ENCODE results near the gene ANKRD49. TPM values are rescaled to one million over a fixed set of nuclear protein-coding genes. Genes with fewer than 3 reads are reported as not detected.

The ANKRD49 gene
- total and polyA plus RNA-seq, 4 donors = 10.4 to 22.6 (median 15.5) TPM

GRCh38 chr11:94532211-94532610, 38.4 kb downstream of the ANKRD49 start:
- ATAC-seq (ENCODE audit: insufficient read depth, low FRiP score) (no peak), DNase-seq (no peak)
- H3K36me3 ChIP-seq (ENCODE audit: control insufficient read depth in 4 of 4, insufficient read depth in 4 of 4, low read length in 4 of 4) = no peaks in the 10 kb centered on the region
- H3K4me1 ChIP-seq (ENCODE audit: control insufficient read depth in 5 of 5, insufficient read depth in 5 of 5, low read length in 5 of 5) = peaks cover 0 to 3% (median 0%) of the 10 kb centered on the region in 5 donors
- no peaks in the 10 kb centered on the region for H3K9me3 ChIP-seq (ENCODE audit: control insufficient read depth in 4 of 4, insufficient read depth in 3 of 4, low read length in 3 of 4)
- H3K27me3 ChIP-seq (ENCODE audit: control insufficient read depth in 3 of 3, insufficient read depth in 3 of 3, low read length in 2 of 3) = no peaks in the 10 kb centered on the region
- no peak overlapping the region for H3K27ac ChIP-seq (ENCODE audit: low read depth in 1 of 2, low read length in 1 of 2)
- H3K4me3 ChIP-seq = no peak overlapping the region
- H3K9ac ChIP-seq (ENCODE audit: insufficient read depth in 1 of 2, low read length in 2 of 2) = no peak overlapping the region
- no peak for TF ChIP-seq CTCF (IDR thresholded peaks at IDR 0.05; ENCODE audit: control extremely low read depth, extremely low read depth)
- 92 to 95% methylated on average over 3 of the region's 3 CpGs for WGBS, 2 donors

DNA sequence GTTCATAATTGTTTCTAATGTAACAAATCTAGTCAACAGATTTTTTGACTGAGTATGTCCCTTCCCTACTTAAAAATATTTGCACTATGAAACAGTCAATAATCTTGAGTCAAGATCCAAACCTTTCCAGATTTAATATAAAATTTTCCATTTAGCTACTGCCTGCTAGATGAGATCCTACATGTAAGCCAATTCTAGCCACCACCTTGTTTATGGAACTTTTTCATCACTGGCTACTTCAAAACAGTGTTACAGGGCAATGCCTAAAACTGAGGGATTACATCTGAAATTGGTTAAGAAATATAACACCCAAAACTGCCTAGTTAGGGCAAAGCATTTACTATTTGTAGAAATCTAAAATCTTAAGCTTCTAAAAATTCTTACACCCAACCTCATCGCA, 39.4 kb downstream of the ANKRD49 start:
- DNase-seq (no peak), ATAC-seq (ENCODE audit: insufficient read depth, low FRiP score) (no peak)
- Histone ChIP-seq H3K36me3 (ENCODE audit: control insufficient read depth in 4 of 4, insufficient read depth in 4 of 4, low read length in 4 of 4) (no peaks in the 10 kb centered on the region), H3K4me1 (ENCODE audit: control insufficient read depth in 5 of 5, insufficient read depth in 5 of 5, low read length in 5 of 5) (peaks cover 0 to 5% (median 3%) of the 10 kb centered on the region in 5 donors), H3K9me3 (ENCODE audit: control insufficient read depth in 4 of 4, insufficient read depth in 3 of 4, low read length in 3 of 4) (no peaks in the 10 kb centered on the region), H3K4me3 (no peak overlapping the region), H3K27me3 (ENCODE audit: control insufficient read depth in 3 of 3, insufficient read depth in 3 of 3, low read length in 2 of 3) (no peaks in the 10 kb centered on the region), H3K27ac (ENCODE audit: low read depth in 1 of 2, low read length in 1 of 2) (no peak overlapping the region), H3K9ac (ENCODE audit: insufficient read depth in 1 of 2, low read length in 2 of 2) (no peak overlapping the region)
- TF ChIP-seq CTCF (IDR thresholded peaks at IDR 0.05; ENCODE audit: control extremely low read depth, extremely low read depth) = no peak
- 82 to 88% methylated on average over 1 of the region's 1 CpG for WGBS, 2 donors

GRCh38 chr11:94533696-94534630, 40.2 kb downstream of the ANKRD49 start:
- no peak for TF ChIP-seq CTCF (IDR thresholded peaks at IDR 0.05; ENCODE audit: control extremely low read depth, extremely low read depth)
- ATAC-seq (ENCODE audit: insufficient read depth, low FRiP score) (no peak), DNase-seq (peak; percentile 24 to 71 (median 38))
- Histone ChIP-seq H3K4me3 (no peak overlapping the region), H3K9ac (ENCODE audit: insufficient read depth in 1 of 2, low read length in 2 of 2) (no peak overlapping the region), H3K27ac (ENCODE audit: low read depth in 1 of 2, low read length in 1 of 2) (no peak overlapping the region), H3K9me3 (ENCODE audit: control insufficient read depth in 4 of 4, insufficient read depth in 3 of 4, low read length in 3 of 4) (no peaks in the 10 kb centered on the region), H3K36me3 (ENCODE audit: control insufficient read depth in 4 of 4, insufficient read depth in 4 of 4, low read length in 4 of 4) (no peaks in the 10 kb centered on the region), H3K27me3 (ENCODE audit: control insufficient read depth in 3 of 3, insufficient read depth in 3 of 3, low read length in 2 of 3) (no peaks in the 10 kb centered on the region), H3K4me1 (ENCODE audit: control insufficient read depth in 5 of 5, insufficient read depth in 5 of 5, low read length in 5 of 5) (peaks cover 0 to 5% (median 3%) of the 10 kb centered on the region in 5 donors)
- WGBS, 2 donors = 59 to 61% methylated on average over 6 of the region's 6 CpGs

All from lung (tissue), 12 donors.